Measurements from ENCODE around the gene BATF3.

DNA sequence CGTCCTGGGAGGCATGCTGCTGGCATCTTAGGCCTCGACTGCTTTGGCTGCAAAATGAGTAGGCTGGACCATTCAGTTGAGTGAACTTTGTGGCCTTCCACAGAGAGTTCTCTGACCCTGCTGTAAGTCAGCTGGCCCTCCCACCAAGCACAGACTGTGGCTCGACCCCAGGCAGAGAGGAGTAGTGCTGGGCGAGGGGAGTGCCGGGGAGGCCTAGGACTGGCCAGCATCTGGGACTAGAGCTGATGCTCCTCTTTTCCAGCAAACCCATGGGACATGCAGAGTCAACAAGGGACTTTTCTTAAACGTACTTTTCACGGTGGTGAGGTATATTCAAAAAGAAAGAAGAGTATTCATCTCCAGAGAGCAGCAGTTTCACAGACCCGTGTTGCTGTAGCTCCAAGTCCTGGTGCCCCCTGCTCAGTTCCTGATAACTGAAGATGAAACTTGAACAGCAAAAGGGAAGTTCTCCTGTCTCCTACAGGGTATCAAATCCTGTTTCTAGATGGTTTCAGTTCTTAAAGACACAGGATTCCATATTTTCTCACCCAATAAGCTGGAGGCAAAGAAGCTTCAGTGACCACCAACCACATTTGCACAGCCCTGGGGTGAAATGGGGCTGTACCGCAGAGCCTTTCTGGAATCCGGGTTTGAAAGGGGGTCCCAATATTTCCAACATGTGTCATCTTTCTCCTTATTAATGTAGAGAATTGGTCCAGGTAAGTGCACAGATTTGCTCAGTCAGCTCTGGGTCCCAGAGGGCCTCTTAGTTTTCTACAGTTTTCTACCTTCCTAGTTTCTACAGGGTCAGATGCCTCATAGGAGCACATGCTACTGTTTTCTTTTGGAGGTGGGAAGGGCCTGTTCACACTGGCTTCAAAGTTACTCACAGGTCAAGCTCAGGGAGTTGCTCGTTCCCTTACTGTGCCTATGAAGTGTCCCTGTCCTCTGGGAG lies 20.9 kb downstream of the BATF3 start:
- TF ChIP-seq, protein P1, sequence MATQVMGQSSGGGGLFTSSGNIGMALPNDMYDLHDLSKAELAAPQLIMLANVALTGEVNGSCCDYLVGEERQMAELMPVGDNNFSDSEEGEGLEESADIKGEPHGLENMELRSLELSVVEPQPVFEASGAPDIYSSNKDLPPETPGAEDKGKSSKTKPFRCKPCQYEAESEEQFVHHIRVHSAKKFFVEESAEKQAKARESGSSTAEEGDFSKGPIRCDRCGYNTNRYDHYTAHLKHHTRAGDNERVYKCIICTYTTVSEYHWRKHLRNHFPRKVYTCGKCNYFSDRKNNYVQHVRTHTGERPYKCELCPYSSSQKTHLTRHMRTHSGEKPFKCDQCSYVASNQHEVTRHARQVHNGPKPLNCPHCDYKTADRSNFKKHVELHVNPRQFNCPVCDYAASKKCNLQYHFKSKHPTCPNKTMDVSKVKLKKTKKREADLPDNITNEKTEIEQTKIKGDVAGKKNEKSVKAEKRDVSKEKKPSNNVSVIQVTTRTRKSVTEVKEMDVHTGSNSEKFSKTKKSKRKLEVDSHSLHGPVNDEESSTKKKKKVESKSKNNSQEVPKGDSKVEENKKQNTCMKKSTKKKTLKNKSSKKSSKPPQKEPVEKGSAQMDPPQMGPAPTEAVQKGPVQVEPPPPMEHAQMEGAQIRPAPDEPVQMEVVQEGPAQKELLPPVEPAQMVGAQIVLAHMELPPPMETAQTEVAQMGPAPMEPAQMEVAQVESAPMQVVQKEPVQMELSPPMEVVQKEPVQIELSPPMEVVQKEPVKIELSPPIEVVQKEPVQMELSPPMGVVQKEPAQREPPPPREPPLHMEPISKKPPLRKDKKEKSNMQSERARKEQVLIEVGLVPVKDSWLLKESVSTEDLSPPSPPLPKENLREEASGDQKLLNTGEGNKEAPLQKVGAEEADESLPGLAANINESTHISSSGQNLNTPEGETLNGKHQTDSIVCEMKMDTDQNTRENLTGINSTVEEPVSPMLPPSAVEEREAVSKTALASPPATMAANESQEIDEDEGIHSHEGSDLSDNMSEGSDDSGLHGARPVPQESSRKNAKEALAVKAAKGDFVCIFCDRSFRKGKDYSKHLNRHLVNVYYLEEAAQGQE (IDR thresholded peaks at IDR 0.05): no peak
- no peak for TF ChIP-seq RNF2 (IDR thresholded peaks at IDR 0.05; ENCODE audit: borderline replicate concordance, low read depth)
- TF ChIP-seq, protein P2, sequence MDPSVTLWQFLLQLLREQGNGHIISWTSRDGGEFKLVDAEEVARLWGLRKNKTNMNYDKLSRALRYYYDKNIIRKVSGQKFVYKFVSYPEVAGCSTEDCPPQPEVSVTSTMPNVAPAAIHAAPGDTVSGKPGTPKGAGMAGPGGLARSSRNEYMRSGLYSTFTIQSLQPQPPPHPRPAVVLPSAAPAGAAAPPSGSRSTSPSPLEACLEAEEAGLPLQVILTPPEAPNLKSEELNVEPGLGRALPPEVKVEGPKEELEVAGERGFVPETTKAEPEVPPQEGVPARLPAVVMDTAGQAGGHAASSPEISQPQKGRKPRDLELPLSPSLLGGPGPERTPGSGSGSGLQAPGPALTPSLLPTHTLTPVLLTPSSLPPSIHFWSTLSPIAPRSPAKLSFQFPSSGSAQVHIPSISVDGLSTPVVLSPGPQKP (IDR thresholded peaks at IDR 0.05; ENCODE audit: low read depth, low read length): no peak
